ENCODE data around the gene GJB2. TPM values are rescaled to one million over a fixed set of nuclear protein-coding genes. Genes with fewer than 3 reads are reported as not detected.

Gene GJB2
- total RNA-seq = 0.07 TPM in 2 replicates

DNA sequence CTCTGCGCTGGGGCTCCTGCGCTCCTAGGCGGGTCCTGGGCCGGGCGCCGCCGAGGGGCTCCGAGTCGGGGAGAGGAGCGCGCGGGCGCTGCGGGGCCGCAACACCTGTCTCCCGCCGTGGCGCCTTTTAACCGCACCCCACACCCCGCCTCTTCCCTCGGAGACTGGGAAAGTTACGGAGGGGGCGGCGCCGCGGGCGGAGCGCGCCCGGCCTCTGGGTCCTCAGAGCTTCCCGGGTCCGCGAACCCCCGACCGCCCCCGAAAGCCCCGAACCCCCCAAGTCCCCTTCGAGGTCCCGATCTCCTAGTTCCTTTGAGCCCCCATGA lies at the start of gene GJB2:
Gene GJB2 (minus strand): TSS at position 103 of the 326 bp plus-strand sequence. CDS start 3,357 bp downstream, outside the sequence.

DNA sequence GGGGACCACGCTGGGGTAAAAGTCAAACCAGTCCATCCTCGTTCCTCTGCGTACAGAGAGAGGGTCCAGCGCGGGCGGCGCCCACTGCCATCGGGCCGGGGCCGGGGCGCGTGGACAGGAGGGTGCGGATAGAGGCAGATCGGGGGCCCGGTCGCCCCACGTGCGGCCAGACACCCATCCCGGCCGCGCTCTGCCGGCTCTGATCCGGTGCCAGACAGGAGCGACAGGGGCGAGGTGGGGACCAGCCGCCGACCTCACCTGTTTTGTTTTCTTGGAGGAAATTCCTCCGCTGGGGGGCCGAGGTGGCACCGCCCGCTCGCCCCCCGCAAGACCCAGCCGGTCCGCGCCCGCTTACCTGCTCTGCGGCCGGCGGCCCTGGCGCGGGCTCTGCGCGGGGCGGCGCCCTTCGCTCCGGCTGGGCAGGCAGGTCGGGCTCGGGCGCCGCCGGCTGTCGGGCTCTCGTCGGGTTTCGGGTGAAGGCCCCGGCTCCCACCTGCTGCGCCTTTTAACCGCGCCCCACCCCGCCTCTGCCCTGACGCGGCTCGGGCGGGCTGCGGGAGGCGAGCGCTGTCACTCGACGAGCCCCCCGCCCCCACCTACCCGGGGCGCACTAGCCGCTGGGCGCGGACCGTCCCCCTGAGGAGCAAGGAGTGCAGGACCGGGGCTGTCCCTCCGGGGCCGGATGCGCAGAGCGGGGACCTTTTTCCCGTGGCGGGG lies 39.3 kb upstream of the GJB2 start, which contains the start of gene GJB6:
Gene GJB6 (minus strand): TSS at position 481 of the 717 bp plus-strand sequence. CDS start 8,839 bp downstream, outside the sequence.

DNA sequence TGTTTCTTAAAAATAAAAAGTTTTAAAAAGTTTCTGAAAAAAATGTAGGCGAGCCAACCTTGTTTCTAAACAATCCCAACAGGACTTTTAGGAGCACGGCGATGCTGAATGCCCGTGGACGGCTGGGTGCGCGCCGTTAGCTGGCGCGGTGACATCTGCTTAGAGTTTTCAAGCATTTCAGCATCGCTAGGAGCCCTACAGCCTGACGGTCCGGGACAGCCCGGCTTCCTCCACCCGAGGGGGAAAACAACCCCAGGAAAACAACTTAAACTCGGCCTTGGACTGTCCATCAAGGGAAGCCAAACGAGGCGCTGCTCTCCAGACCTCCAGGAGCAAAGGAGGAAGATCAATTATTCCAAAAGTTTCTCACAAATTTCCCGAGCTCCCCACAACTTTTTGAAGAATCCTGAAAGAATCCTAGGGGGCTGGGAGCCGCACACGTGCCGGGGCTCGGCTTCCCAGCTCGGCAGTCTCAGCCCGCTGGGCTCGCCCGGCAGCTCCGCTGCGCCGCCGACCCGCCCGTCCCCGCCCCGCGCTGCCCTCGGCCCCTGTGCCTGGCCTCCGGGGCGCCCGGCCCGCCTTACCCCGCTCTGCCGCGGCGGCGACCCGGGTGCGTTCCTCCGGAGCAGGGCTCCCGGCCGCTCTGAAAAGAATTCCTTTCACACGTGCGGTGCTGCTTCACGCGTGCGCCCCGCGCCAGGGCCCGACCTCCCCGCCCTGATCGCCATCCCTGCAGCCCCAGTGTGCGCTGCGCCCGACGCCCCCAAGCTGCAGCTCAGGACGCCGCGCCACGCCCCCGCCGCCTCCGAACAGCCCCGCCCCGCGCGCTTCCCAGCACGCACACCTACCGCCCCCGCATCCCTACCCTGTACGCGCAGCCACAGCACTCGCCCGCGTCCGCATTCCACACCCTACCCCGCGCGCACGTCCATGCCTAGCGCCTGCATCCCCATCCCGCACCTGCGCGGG lies 32.1 kb downstream of the GJB2 start, which contains the start of gene GJA3:
Gene GJA3 (minus strand): TSS at position 747 of the 969 bp plus-strand sequence. CDS start 17,764 bp downstream, outside the sequence.

Other genes with a start within 250 kb of the GJB2 start
- 51.3 and 51.8 TPM in 2 replicates for gene ZMYM2, start 234.2 kb downstream of the GJB2 start, total RNA-seq
- 0.07 and 0.59 TPM in 2 replicates for gene GJA3, start 31.9 kb downstream of the GJB2 start, total RNA-seq
- gene GJB6, start 39.4 kb upstream of the GJB2 start, total RNA-seq = not detected in 2 replicates